H9 (cell line): Measurements from ENCODE around the gene TPRX1. TPM values are rescaled to one million over a fixed set of nuclear protein-coding genes. Genes with fewer than 3 reads are reported as not detected.

Experiments
- DNase-seq: peaks from one replicate; pipeline ENCODE4 v3.0.0-alpha.2; 2017
- H2AFZ ChIP-seq: one replicate; pipeline ENCODE4 v1.6.1; 2013; ENCODE audit warnings: mild to moderate bottlenecking, low read length, control low read depth, moderate library complexity
- H2AK5ac ChIP-seq: 2 replicates; pipeline ENCODE4 v1.6.1; 2013; ENCODE audit warnings: low read length, control low read depth, mixed read lengths; ENCODE audit not compliant: insufficient read length
- H2BK120ac ChIP-seq: one replicate; pipeline ENCODE4 v1.6.1; 2013; ENCODE audit warnings: low read depth, mild to moderate bottlenecking, low read length, control low read depth, inconsistent platforms; ENCODE audit not compliant: poor library complexity, severe bottlenecking
- H2BK12ac ChIP-seq: 2 replicates; pipeline ENCODE4 v1.6.1; 2013; ENCODE audit warnings: low read length, control low read depth, mixed read lengths, low read depth; ENCODE audit not compliant: insufficient read length
- H2BK15ac ChIP-seq: 2 replicates; pipeline ENCODE4 v1.6.1; 2013; ENCODE audit warnings: low read depth, low read length, control low read depth
- H2BK20ac ChIP-seq: one replicate; pipeline ENCODE4 v1.6.1; 2013; ENCODE audit warnings: low read depth, mild to moderate bottlenecking, low read length, control low read depth, inconsistent platforms; ENCODE audit not compliant: poor library complexity, severe bottlenecking
- H2BK5ac ChIP-seq: 2 replicates; pipeline ENCODE4 v1.6.1; 2013; ENCODE audit warnings: low read length, control low read depth, mixed read lengths; ENCODE audit not compliant: insufficient read length
- H3K14ac ChIP-seq: 2 replicates; pipeline ENCODE4 v1.6.1; 2013; ENCODE audit warnings: low read length, control low read depth; ENCODE audit not compliant: insufficient read depth
- H3K18ac ChIP-seq: 2 replicates; pipeline ENCODE4 v1.6.1; 2013; ENCODE audit warnings: low read depth, mild to moderate bottlenecking, mixed read lengths, low read length, control low read depth; ENCODE audit not compliant: insufficient read length
- H3K23ac ChIP-seq: 2 replicates; pipeline ENCODE4 v1.6.1; 2013; ENCODE audit warnings: low read length, control low read depth, mixed read lengths, low read depth; ENCODE audit not compliant: insufficient read length
- H3K23me2 ChIP-seq: 2 replicates; pipeline ENCODE4 v1.6.1; 2013; ENCODE audit warnings: low read depth, mild to moderate bottlenecking, mixed read lengths, low read length, control low read depth; ENCODE audit not compliant: insufficient read length, poor library complexity, severe bottlenecking
- H3K27ac ChIP-seq: 2 replicates; pipeline ENCODE4 v1.5.1; 2013; ENCODE audit warnings: low read length, control low read depth, mixed read lengths, low read depth; ENCODE audit not compliant: insufficient read length
- H3K27me3 ChIP-seq: 2 replicates; pipeline ENCODE4 v1.6.1; 2013; ENCODE audit warnings: low read length, control low read depth, inconsistent platforms; ENCODE audit not compliant: insufficient read depth
- H3K4ac ChIP-seq: 2 replicates; pipeline ENCODE4 v1.6.1; 2013; ENCODE audit warnings: low read depth, mild to moderate bottlenecking, control low read depth, inconsistent platforms, low read length, moderate library complexity
- H3K4me1 ChIP-seq: 2 replicates; pipeline ENCODE4 v1.6.1; 2013; ENCODE audit warnings: low read length, control low read depth, inconsistent platforms; ENCODE audit not compliant: insufficient read depth
- H3K4me2 ChIP-seq: 2 replicates; pipeline ENCODE4 v1.6.1; 2013; ENCODE audit warnings: low read length, control low read depth, mixed read lengths; ENCODE audit not compliant: insufficient read length, insufficient read depth
- H3K56ac ChIP-seq: 2 replicates; pipeline ENCODE4 v1.6.1; 2013; ENCODE audit warnings: low read depth, mild to moderate bottlenecking, mixed read lengths, low read length, control low read depth; ENCODE audit not compliant: insufficient read length
- H3K79me1 ChIP-seq: 2 replicates; pipeline ENCODE4 v1.6.1; 2013; ENCODE audit warnings: low read depth, mild to moderate bottlenecking, moderate library complexity, low read length, control low read depth, inconsistent platforms; ENCODE audit not compliant: insufficient read depth, poor library complexity, severe bottlenecking
- H3K79me2 ChIP-seq: 2 replicates; pipeline ENCODE4 v1.6.1; 2013; ENCODE audit warnings: low read length, control low read depth, inconsistent platforms; ENCODE audit not compliant: insufficient read depth
- H3K9ac ChIP-seq: 2 replicates; pipeline ENCODE4 v1.6.1; 2013; ENCODE audit warnings: low read length, control low read depth, mixed read lengths; ENCODE audit not compliant: insufficient read length; ENCODE audit errors: extremely low read depth
- H3K9me3 ChIP-seq: one replicate; pipeline ENCODE4 v1.6.1; 2013; ENCODE audit warnings: low read depth, low read length, inconsistent platforms; ENCODE audit not compliant: control insufficient read depth
- H3T11ph ChIP-seq: one replicate; pipeline ENCODE4 v1.6.1; 2013; ENCODE audit warnings: mild to moderate bottlenecking, low read length, control low read depth, inconsistent platforms
- H4K20me1 ChIP-seq: one replicate; pipeline ENCODE4 v1.6.1; 2013; ENCODE audit not compliant: control insufficient read depth, insufficient read length, insufficient read depth
- H4K5ac ChIP-seq: 2 replicates; pipeline ENCODE4 v1.6.1; 2013; ENCODE audit warnings: low read depth, mild to moderate bottlenecking, mixed read lengths, low read length, control low read depth; ENCODE audit not compliant: insufficient read length
- H4K8ac ChIP-seq: replicated peaks from 2 replicates; pipeline ENCODE4 v1.6.1; 2013; ENCODE audit warnings: low read length, control low read depth, mixed read lengths, low read depth; ENCODE audit not compliant: insufficient read length
- H4K91ac ChIP-seq: 2 replicates; pipeline ENCODE4 v1.6.1; 2013; ENCODE audit warnings: low read depth, mild to moderate bottlenecking, moderate library complexity, mixed read lengths, low read length, control low read depth; ENCODE audit not compliant: insufficient read length
- H3K27ac Mint-ChIP-seq, 3 experiments: 2 replicates in 2 of 3; 3 replicates in 1 of 3; pipeline ENCODE4 v1.8.0; 2020 to 2021; ENCODE audit warnings: mixed read lengths in 3 of 3, mild to moderate bottlenecking in 1 of 3, moderate library complexity in 1 of 3
- H3K27me3 Mint-ChIP-seq: 2 replicates; pipeline ENCODE4 v1.8.0; 2021; ENCODE audit warnings: low read depth, mild to moderate bottlenecking, moderate library complexity, mixed read lengths
- H3K36me3 Mint-ChIP-seq, 3 experiments: 2 replicates in 2 of 3; 3 replicates in 1 of 3; pipeline ENCODE4 v1.8.0; 2020 to 2021; ENCODE audit warnings: low read depth in 3 of 3, mixed read lengths in 3 of 3; ENCODE audit not compliant: insufficient read depth in 1 of 3
- H3K4me1 Mint-ChIP-seq, 2 experiments: 2 replicates each; pipeline ENCODE4 v1.8.0; 2020; ENCODE audit warnings: mixed read lengths in 2 of 2
- H3K4me3 Mint-ChIP-seq, 2 experiments: 2 replicates in 1 of 2; 3 replicates in 1 of 2; pipeline ENCODE4 v1.8.0; 2020 to 2021; ENCODE audit warnings: mild to moderate bottlenecking in 2 of 2, mixed read lengths in 2 of 2, moderate library complexity in 1 of 2
- H3K9me3 Mint-ChIP-seq, 2 experiments: 2 replicates in 1 of 2; 3 replicates in 1 of 2; pipeline ENCODE4 v1.8.0; 2020; ENCODE audit warnings: mild to moderate bottlenecking in 2 of 2, mixed read lengths in 2 of 2, moderate library complexity in 1 of 2
- CTCF ChIP-seq: fragments of 200-600 bp; sonication (generic); conservative IDR thresholded peaks from 3 replicates; pipeline ENCODE4 v1.8.0; 2021; ENCODE audit warnings: antibody characterized with exemption, mild to moderate bottlenecking
- WGBS: extraction: QIAGEN DNeasy Blood & Tissue Kit; methylation state at CpG from one replicate; pipeline ENCODE4 v1.1.7; 2013; ENCODE audit warnings: missing lambda C conversion rate, low lambda C conversion rate, mixed read lengths; ENCODE audit not compliant: insufficient read length; ENCODE audit errors: extremely low coverage; 5-methylcytosine and 5-hydroxymethylcytosine counted together
- total RNA-seq: library from RNA; stranded (reverse); gene quantifications from 2 replicates; pipeline ENCODE4 v1.2.1, GENCODE V29; 2021

The TPRX1 gene
- total RNA-seq, 1 experiment from 2014 or later = not detected

- no CpG with 5 or more reads among the region's 10 CpGs for WGBS
- no peak for DNase-seq
- peak overlapping the region; percentile 31 for H3K18ac ChIP-seq
- H3K9ac ChIP-seq = peak overlapping the region; percentile 3
- peak overlapping the region; percentile 73 for H3K4me2 ChIP-seq
- H3K23me2 ChIP-seq = no peaks in the 10 kb centered on the region
- no peak overlapping the region for H2BK5ac ChIP-seq
- Mint-ChIP-seq H3K36me3 (no peaks in the 10 kb centered on the region), H3K27me3 (peaks cover 5% of the 10 kb centered on the region), H3K27ac (peak overlapping the region; percentile 87 to 100 (median 99)), H3K9me3 (no peaks in the 10 kb centered on the region; a peak in 1 of 5 replicates), H3K4me1 (peaks cover 30 to 45% of the 10 kb centered on the region in 2 experiments), H3K4me3 (peak overlapping the region; percentile 59 to 76)
- H2BK15ac ChIP-seq = no peak overlapping the region
- no peak overlapping the region for H2BK12ac ChIP-seq
- no peaks in the 10 kb centered on the region for H3K4me1 ChIP-seq
- H3K79me1 ChIP-seq = no peaks in the 10 kb centered on the region
- H3K14ac ChIP-seq = peak overlapping the region; percentile 16; the same call in 1 of the 2 replicates
- H3K9me3 ChIP-seq = no peaks in the 10 kb centered on the region
- no peak overlapping the region for H4K91ac ChIP-seq
- H2AFZ ChIP-seq = no peak overlapping the region
- H4K8ac ChIP-seq = peak overlapping the region; percentile 32
- no peaks in the 10 kb centered on the region for H3K79me2 ChIP-seq
- no peak for TF ChIP-seq CTCF
- no peak overlapping the region for H3K23ac ChIP-seq
- peak overlapping the region; percentile 54 for H3K27ac ChIP-seq
- H2BK120ac ChIP-seq = no peak overlapping the region
- H3K27me3 ChIP-seq = no peaks in the 10 kb centered on the region
- no peak overlapping the region for H3K56ac ChIP-seq
- H2BK20ac ChIP-seq = no peak overlapping the region
- no peaks in the 10 kb centered on the region for H4K20me1 ChIP-seq
- no peak overlapping the region for H2AK5ac ChIP-seq
- no peak overlapping the region for H3T11ph ChIP-seq
- H3K4ac ChIP-seq = no peak overlapping the region
- H4K5ac ChIP-seq = no peak overlapping the region
Measured at GRCh38 chr19:47848425-47848822, 44.1 kb upstream of the TPRX1 start.
